ENCODE measurements around the gene MYH11. TPM values are rescaled to one million over a fixed set of nuclear protein-coding genes. Genes with fewer than 3 reads are reported as not detected.

Gene MYH11
- polyA plus RNA-seq, 1 donor (not counting 4 experiments of a cell fraction or from before 2014, with no cell fraction given), result not detected

GRCh38 chr16:15715221-15715620, 141.6 kb downstream of the MYH11 start:
- no peaks in the 10 kb centered on the region for H3K9me3 ChIP-seq (ENCODE audit: control insufficient read depth, low read depth, low read length)
- H3K4me2 ChIP-seq (ENCODE audit: control insufficient read depth, extremely low read depth, insufficient read depth, low read depth, low read length), result no peak overlapping the region
- H3K4me1 ChIP-seq (ENCODE audit: control insufficient read depth, extremely low read depth, insufficient read depth, low read length), result no peaks in the 10 kb centered on the region
- H3K79me2 ChIP-seq (ENCODE audit: control insufficient read depth, insufficient read depth, low read length), result no peaks in the 10 kb centered on the region
- TF ChIP-seq CTCF (optimal IDR thresholded peaks at IDR 0.05 in 1 of 3, IDR thresholded peaks at IDR 0.05 in 1 of 3, conservative IDR thresholded peaks at IDR 0.05 in 1 of 3; ENCODE audit: extremely low read depth in 1 of 3, insufficient read depth in 2 of 3, low read length in 3 of 3) (no peak), EZH2 (IDR thresholded peaks at IDR 0.05; ENCODE audit: low read length) (no peak)
- no peak for DNase-seq (ENCODE audit: low read depth, low spot score)
- no peak overlapping the region for H3K9ac ChIP-seq (ENCODE audit: control insufficient read depth, extremely low read depth, insufficient read depth, low read length)
- H3K27me3 ChIP-seq (ENCODE audit: control insufficient read depth, extremely low read depth, insufficient read depth, low read length), result no peaks in the 10 kb centered on the region
- H3K4me3 ChIP-seq (ENCODE audit: control insufficient read depth in 2 of 3, extremely low read depth in 1 of 3, insufficient read depth in 2 of 3, low read depth in 1 of 3, low read length in 3 of 3), result no peak overlapping the region
- H2AFZ ChIP-seq (ENCODE audit: control insufficient read depth, low read length), result no peak overlapping the region
- no peak for FAIRE-seq
- H3K36me3 ChIP-seq (ENCODE audit: control insufficient read depth in 2 of 2, extremely low read depth in 1 of 2, insufficient read depth in 2 of 2, low read length in 2 of 2), result peaks cover 3 to 25% of the 10 kb centered on the region in 2 experiments
- peaks cover 5% of the 10 kb centered on the region for H3K9me1 ChIP-seq (ENCODE audit: control insufficient read depth, extremely low read depth, insufficient read depth, low read length)
- dilution Hi-C loops (cut with MboI; ENCODE audit: extremely low pct_ligation_motif_present, low sequenced_read_pairs), result no loop called here
- H3K27ac ChIP-seq (ENCODE audit: control insufficient read depth, insufficient read depth, low read length), result no peak overlapping the region
- H4K20me1 ChIP-seq (ENCODE audit: control insufficient read depth, extremely low read depth, insufficient read depth, low read length), result no peaks in the 10 kb centered on the region

- H3K4me2 ChIP-seq (ENCODE audit: control insufficient read depth, extremely low read depth, insufficient read depth, low read depth, low read length), result no peak overlapping the region
- TF ChIP-seq CTCF (optimal IDR thresholded peaks at IDR 0.05 in 1 of 3, IDR thresholded peaks at IDR 0.05 in 1 of 3, conservative IDR thresholded peaks at IDR 0.05 in 1 of 3; ENCODE audit: extremely low read depth in 1 of 3, insufficient read depth in 2 of 3, low read length in 3 of 3) (no peak), EZH2 (IDR thresholded peaks at IDR 0.05; ENCODE audit: low read length) (no peak)
- dilution Hi-C loops (cut with MboI; ENCODE audit: extremely low pct_ligation_motif_present, low sequenced_read_pairs), result no loop called here
- no peak overlapping the region for H3K27ac ChIP-seq (ENCODE audit: control insufficient read depth, insufficient read depth, low read length)
- peaks cover 3% of the 10 kb centered on the region for H3K9me1 ChIP-seq (ENCODE audit: control insufficient read depth, extremely low read depth, insufficient read depth, low read length)
- no peaks in the 10 kb centered on the region for H3K79me2 ChIP-seq (ENCODE audit: control insufficient read depth, insufficient read depth, low read length)
- H2AFZ ChIP-seq (ENCODE audit: control insufficient read depth, low read length), result no peak overlapping the region
- H3K4me1 ChIP-seq (ENCODE audit: control insufficient read depth, extremely low read depth, insufficient read depth, low read length), result no peaks in the 10 kb centered on the region
- H3K27me3 ChIP-seq (ENCODE audit: control insufficient read depth, extremely low read depth, insufficient read depth, low read length), result no peaks in the 10 kb centered on the region
- H3K36me3 ChIP-seq (ENCODE audit: control insufficient read depth in 2 of 2, extremely low read depth in 1 of 2, insufficient read depth in 2 of 2, low read length in 2 of 2), result peaks cover 6 to 25% of the 10 kb centered on the region in 2 experiments
- H3K4me3 ChIP-seq (ENCODE audit: control insufficient read depth in 2 of 3, extremely low read depth in 1 of 3, insufficient read depth in 2 of 3, low read depth in 1 of 3, low read length in 3 of 3), result no peak overlapping the region
- DNase-seq (ENCODE audit: low read depth, low spot score) (no peak), FAIRE-seq (no peak)
- no peaks in the 10 kb centered on the region for H3K9me3 ChIP-seq (ENCODE audit: control insufficient read depth, low read depth, low read length)
- no peaks in the 10 kb centered on the region for H4K20me1 ChIP-seq (ENCODE audit: control insufficient read depth, extremely low read depth, insufficient read depth, low read length)
- no peak overlapping the region for H3K9ac ChIP-seq (ENCODE audit: control insufficient read depth, extremely low read depth, insufficient read depth, low read length)
Measured at GRCh38 chr16:15714393-15715172, 142.2 kb downstream of the MYH11 start.
